PC-9 (cell line): Measurements from ENCODE around the gene SLC12A2.

Source experiments
- CTCF ChIP-seq: fragments of 200-600 bp; sonication (generic); conservative IDR thresholded peaks from 2 replicates; pipeline ENCODE4 v1.6.1; 2017; ENCODE audit warnings: mixed run types, antibody characterized with exemption, mild to moderate bottlenecking, moderate library complexity
- EZH2 ChIP-seq: fragments of 200-600 bp; sonication (generic); IDR thresholded peaks from 2 replicates; pipeline ENCODE4 v1.8.0; 2017; ENCODE audit warnings: antibody characterized with exemption, low read depth

- TF ChIP-seq CTCF: no peak
- TF ChIP-seq EZH2: no peak
Measured at GRCh38 chr5:128197896-128198522, 114.4 kb downstream of the SLC12A2 start.
